ENCODE results near the gene MINDY4B. TPM values are rescaled to one million over a fixed set of nuclear protein-coding genes. Genes with fewer than 3 reads are reported as not detected.
"Not testable (repeated sequence)": the region's sequence is repeated elsewhere in the genome, so short reads cannot be mapped to it uniquely, and the experiment has no call there.

The MINDY4B gene
- polyA plus RNA-seq, 4 donors: 0.16 TPM; not detected in 3

DNA sequence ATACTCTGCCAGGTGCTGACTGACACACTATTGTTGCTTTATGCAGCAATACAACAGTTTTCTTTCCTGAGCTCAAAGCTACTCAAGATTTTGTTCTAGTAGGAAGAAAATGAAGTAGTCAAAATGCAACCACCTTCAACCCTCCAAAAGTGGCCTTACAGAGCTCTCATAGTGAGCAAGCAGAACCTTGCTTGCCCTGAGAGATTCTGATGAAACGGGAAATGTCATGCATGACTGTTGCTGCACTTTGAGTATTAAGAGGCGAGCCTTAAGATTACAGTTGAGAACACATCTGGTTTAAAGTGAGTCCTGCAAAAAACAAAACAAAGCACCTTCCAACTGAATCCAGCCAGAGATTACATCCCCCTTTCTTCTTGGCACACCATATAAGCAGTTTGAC lies 29.7 kb downstream of the MINDY4B start:
- Histone ChIP-seq H3K27ac (ENCODE audit: low read depth in 1 of 3, low read length in 2 of 3) (no peak overlapping the region), H3K4me1 (ENCODE audit: control insufficient read depth in 3 of 3, insufficient read depth in 2 of 3, low read depth in 1 of 3, low read length in 2 of 3) (no peaks in the 10 kb centered on the region), H3K9me3 (ENCODE audit: control insufficient read depth in 2 of 2, insufficient read depth in 1 of 2, low read depth in 1 of 2, low read length in 1 of 2) (no peaks in the 10 kb centered on the region), H3K36me3 (ENCODE audit: control insufficient read depth in 3 of 3, insufficient read depth in 2 of 3, low read depth in 1 of 3, low read length in 3 of 3) (no peaks in the 10 kb centered on the region), H3K27me3 (ENCODE audit: control insufficient read depth in 3 of 3, insufficient read depth in 3 of 3, low read length in 3 of 3) (no peaks in the 10 kb centered on the region), H3K4me3 (ENCODE audit: low read depth in 1 of 3, low read length in 3 of 3) (no peak overlapping the region)
- DNase-seq: no peak
- 48 to 70% (median 54%) methylated on average over 2 of the region's 2 CpGs for WGBS, 3 donors
- FAIRE-seq: no peak

DNA sequence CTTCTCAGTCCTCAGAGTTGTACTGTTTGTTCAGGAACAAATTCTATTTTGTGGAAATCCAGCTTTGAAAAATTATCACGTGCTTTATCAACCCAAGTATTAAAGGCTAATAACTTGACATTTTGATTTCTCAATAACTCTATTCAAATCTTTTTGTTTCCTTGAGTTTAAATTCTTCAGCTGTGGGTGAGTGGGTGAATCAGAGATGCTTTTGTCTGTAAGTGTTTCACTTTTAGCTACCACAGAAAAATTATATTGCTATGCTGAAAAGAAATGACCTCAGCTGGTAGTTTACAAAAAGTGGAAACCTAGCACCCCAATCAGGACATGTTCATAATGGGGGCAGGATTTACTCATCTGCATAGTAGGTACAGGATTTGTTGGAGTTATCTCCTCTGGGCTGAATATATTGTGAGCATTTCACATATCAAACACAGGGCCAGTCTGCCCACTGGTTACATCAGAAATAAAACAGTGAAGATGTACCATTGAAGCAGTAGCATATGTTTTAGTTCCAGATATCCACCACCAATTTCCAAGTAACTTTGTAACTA lies 30.5 kb downstream of the MINDY4B start:
- DNase-seq: no peak
- Histone ChIP-seq H3K36me3 (ENCODE audit: control insufficient read depth in 3 of 3, insufficient read depth in 2 of 3, low read depth in 1 of 3, low read length in 3 of 3) (no peaks in the 10 kb centered on the region), H3K4me1 (ENCODE audit: control insufficient read depth in 3 of 3, insufficient read depth in 2 of 3, low read depth in 1 of 3, low read length in 2 of 3) (no peaks in the 10 kb centered on the region), H3K27ac (ENCODE audit: low read depth in 1 of 3, low read length in 2 of 3) (no peak overlapping the region), H3K27me3 (ENCODE audit: control insufficient read depth in 3 of 3, insufficient read depth in 3 of 3, low read length in 3 of 3) (no peaks in the 10 kb centered on the region), H3K4me3 (ENCODE audit: low read depth in 1 of 3, low read length in 3 of 3) (no peak overlapping the region), H3K9me3 (ENCODE audit: control insufficient read depth in 2 of 2, insufficient read depth in 1 of 2, low read depth in 1 of 2, low read length in 1 of 2) (no peaks in the 10 kb centered on the region)
- FAIRE-seq: no peak
- 45 to 72% (median 68%) methylated on average over 1 of the region's 1 CpG for WGBS, 3 donors

DNA sequence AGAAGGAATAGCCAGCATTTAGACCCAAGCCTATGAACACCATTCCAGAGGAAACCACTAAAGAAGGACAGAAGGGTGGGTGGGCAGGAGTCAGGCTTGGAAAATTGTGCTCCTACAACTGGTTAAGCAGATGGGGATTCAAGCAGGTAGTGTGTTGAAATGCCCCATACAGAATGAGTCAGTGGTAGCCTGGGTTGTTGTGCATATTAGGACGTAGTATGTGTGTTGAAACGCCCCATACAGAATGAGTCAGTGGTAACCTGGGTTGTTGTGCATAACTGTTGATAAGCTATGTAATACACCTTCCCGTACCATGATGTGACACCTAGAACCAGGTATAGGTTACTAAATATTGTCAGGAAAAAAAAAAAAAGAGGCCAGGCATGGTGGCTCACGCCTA lies 34.0 kb downstream of the MINDY4B start:
- no peak for FAIRE-seq
- Histone ChIP-seq H3K4me1 (ENCODE audit: control insufficient read depth in 3 of 3, insufficient read depth in 2 of 3, low read depth in 1 of 3, low read length in 2 of 3) (no peaks in the 10 kb centered on the region), H3K9me3 (ENCODE audit: control insufficient read depth in 2 of 2, insufficient read depth in 1 of 2, low read depth in 1 of 2, low read length in 1 of 2) (no peaks in the 10 kb centered on the region), H3K4me3 (ENCODE audit: low read depth in 1 of 3, low read length in 3 of 3) (no peak overlapping the region), H3K36me3 (ENCODE audit: control insufficient read depth in 3 of 3, insufficient read depth in 2 of 3, low read depth in 1 of 3, low read length in 3 of 3) (no peaks in the 10 kb centered on the region), H3K27ac (ENCODE audit: low read depth in 1 of 3, low read length in 2 of 3) (no peak overlapping the region), H3K27me3 (ENCODE audit: control insufficient read depth in 3 of 3, insufficient read depth in 3 of 3, low read length in 3 of 3) (no peaks in the 10 kb centered on the region)
- DNase-seq: no peak
- WGBS, 3 donors: 82 to 87% (median 87%) methylated on average over 4 of the region's 4 CpGs

DNA sequence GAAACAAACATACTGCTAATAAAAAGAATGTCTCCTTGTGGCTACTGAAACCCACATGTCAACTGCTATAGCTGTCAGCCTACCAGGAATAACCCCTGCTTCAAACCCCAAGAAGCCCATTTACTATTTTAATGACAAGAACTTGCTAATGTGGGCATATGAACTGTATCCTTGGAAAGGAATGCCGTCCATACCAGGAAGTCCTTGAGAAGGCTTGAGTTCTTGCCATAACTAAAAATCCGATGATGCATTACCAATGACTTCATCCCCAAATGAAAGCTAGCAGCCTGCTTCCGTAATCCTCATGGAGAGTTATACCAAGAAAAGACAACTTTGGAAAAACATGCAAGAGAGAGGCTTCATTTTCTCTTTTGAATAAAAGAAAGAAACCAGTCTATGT lies 34.8 kb downstream of the MINDY4B start:
- H3K27me3 ChIP-seq (ENCODE audit: control insufficient read depth in 3 of 3, insufficient read depth in 3 of 3, low read length in 3 of 3): no peaks in the 10 kb centered on the region
- no peaks in the 10 kb centered on the region for H3K9me3 ChIP-seq (ENCODE audit: control insufficient read depth in 2 of 2, insufficient read depth in 1 of 2, low read depth in 1 of 2, low read length in 1 of 2)
- H3K36me3 ChIP-seq (ENCODE audit: control insufficient read depth in 3 of 3, insufficient read depth in 2 of 3, low read depth in 1 of 3, low read length in 3 of 3): no peaks in the 10 kb centered on the region
- H3K4me1 ChIP-seq (ENCODE audit: control insufficient read depth in 3 of 3, insufficient read depth in 2 of 3, low read depth in 1 of 3, low read length in 2 of 3): no peaks in the 10 kb centered on the region
- FAIRE-seq: no peak
- DNase-seq: no peak
- 68 to 93% (median 81%) methylated on average over 3 of the region's 3 CpGs for WGBS, 3 donors
- H3K4me3 ChIP-seq (ENCODE audit: low read depth in 1 of 3, low read length in 3 of 3): no peak overlapping the region
- no peak overlapping the region for H3K27ac ChIP-seq (ENCODE audit: low read depth in 1 of 3, low read length in 2 of 3)

DNA sequence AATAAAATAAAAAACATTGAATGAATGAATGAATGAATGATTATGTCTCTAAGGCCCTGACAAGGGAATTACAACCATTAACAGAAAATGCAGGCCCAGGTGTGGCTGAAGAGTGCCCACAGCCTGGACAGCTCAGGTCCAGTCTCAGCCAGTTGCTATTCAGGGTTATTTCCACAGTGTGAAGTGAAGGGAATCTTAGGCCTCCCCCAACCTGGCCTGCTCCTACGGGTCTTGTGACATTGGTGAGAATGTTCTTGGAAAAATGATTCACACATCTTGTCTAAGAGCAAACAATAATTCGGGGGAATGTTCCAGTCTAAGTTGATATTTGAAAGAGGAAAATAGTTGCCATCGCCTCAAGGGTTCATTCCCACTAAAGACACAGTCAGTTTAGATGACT lies 37.0 kb downstream of the MINDY4B start:
- 72 to 82% (median 78%) methylated on average over 3 of the region's 3 CpGs for WGBS, 3 donors
- H3K9me3 ChIP-seq (ENCODE audit: control insufficient read depth in 2 of 2, insufficient read depth in 1 of 2, low read depth in 1 of 2, low read length in 1 of 2): no peaks in the 10 kb centered on the region
- no peak overlapping the region for H3K4me3 ChIP-seq (ENCODE audit: low read depth in 1 of 3, low read length in 3 of 3)
- no peak for FAIRE-seq
- H3K27me3 ChIP-seq (ENCODE audit: control insufficient read depth in 3 of 3, insufficient read depth in 3 of 3, low read length in 3 of 3): no peaks in the 10 kb centered on the region
- no peak for DNase-seq
- no peaks in the 10 kb centered on the region for H3K36me3 ChIP-seq (ENCODE audit: control insufficient read depth in 3 of 3, insufficient read depth in 2 of 3, low read depth in 1 of 3, low read length in 3 of 3)
- H3K27ac ChIP-seq (ENCODE audit: low read depth in 1 of 3, low read length in 2 of 3): no peak overlapping the region
- H3K4me1 ChIP-seq (ENCODE audit: control insufficient read depth in 3 of 3, insufficient read depth in 2 of 3, low read depth in 1 of 3, low read length in 2 of 3): no peaks in the 10 kb centered on the region

DNA sequence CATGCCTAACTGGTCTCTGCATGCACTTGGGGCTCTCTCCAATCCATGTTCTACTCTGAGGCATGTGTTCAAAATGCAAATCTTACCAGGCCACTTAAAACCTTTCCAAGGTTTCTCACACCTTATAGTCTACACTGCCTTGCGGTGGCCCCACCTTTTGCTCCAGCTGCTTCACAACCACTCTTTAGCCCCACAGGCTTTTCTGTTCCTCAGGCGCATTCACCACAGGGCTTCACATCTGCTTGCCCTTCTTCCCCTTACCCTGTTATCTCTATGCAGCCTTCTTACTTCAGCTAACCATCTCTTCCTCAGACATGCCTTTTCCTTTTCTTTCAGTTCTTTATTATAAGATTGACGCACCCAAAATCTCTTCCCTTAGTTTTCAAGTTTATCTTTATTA lies 37.8 kb downstream of the MINDY4B start:
- FAIRE-seq (no peak), DNase-seq (no peak)
- 86 to 92% (median 87%) methylated on average over 3 of the region's 3 CpGs for WGBS, 3 donors
- H3K27me3 ChIP-seq (ENCODE audit: control insufficient read depth in 3 of 3, insufficient read depth in 3 of 3, low read length in 3 of 3): no peaks in the 10 kb centered on the region
- H3K36me3 ChIP-seq (ENCODE audit: control insufficient read depth in 3 of 3, insufficient read depth in 2 of 3, low read depth in 1 of 3, low read length in 3 of 3): no peaks in the 10 kb centered on the region
- no peak overlapping the region for H3K27ac ChIP-seq (ENCODE audit: low read depth in 1 of 3, low read length in 2 of 3)
- H3K9me3 ChIP-seq (ENCODE audit: control insufficient read depth in 2 of 2, insufficient read depth in 1 of 2, low read depth in 1 of 2, low read length in 1 of 2): no peaks in the 10 kb centered on the region
- H3K4me1 ChIP-seq (ENCODE audit: control insufficient read depth in 3 of 3, insufficient read depth in 2 of 3, low read depth in 1 of 3, low read length in 2 of 3): no peaks in the 10 kb centered on the region
- H3K4me3 ChIP-seq (ENCODE audit: low read depth in 1 of 3, low read length in 3 of 3): no peak overlapping the region

DNA sequence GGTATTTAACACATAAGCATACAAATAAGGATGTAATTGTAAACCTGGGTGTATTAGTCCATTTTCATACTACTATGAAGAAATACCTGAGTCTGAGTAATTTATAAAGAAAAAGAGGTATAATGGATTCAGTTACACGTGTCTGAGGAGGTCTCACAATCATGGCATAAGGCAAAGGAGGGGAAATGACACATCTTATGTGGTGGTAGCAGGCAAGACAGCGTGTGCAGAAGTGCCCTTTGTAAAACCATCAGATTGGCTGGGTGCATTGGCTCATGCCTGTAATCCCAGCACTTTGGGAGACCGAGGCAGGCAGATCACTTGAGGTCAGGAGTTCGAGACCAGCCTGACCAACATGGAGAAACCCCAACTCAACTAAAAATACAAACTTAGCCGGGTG lies 41.3 kb downstream of the MINDY4B start:
- WGBS, 3 donors: 58 to 82% (median 69%) methylated on average over 5 of the region's 5 CpGs
- not testable (repeated sequence) for FAIRE-seq; H3K36me3 ChIP-seq (ENCODE audit: control insufficient read depth in 3 of 3, insufficient read depth in 2 of 3, low read depth in 1 of 3, low read length in 3 of 3)

DNA sequence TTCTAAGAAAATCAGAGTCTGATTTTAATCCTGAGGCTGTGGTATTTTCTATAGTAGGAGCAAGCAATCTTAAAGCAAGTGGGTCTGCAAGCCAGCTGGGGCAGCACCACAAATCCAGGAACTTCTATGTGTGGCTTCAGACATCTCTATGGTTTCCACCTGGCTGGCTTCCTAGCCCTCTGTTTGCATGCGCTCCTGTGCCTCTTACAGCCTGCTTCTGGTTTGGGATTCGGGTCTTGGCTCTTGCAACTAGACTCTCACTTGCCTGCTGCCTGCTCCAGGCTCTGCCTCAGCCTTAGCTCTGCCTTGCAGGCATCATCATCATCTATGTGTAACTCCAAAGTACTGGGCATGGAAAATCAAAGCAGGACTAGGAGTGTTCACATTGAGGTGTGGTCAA lies 43.4 kb downstream of the MINDY4B start:
- WGBS, 3 donors: 83 to 88% (median 84%) methylated on average over 2 of the region's 2 CpGs
- DNase-seq (no peak), FAIRE-seq (no peak)

More for the DNA sequence above, 41.3 kb downstream of the MINDY4B start:
- H3K4me3 ChIP-seq (ENCODE audit: low read depth in 1 of 3, low read length in 3 of 3); H3K27me3 ChIP-seq (ENCODE audit: control insufficient read depth in 3 of 3, insufficient read depth in 3 of 3, low read length in 3 of 3); H3K27ac ChIP-seq (ENCODE audit: low read depth in 1 of 3, low read length in 2 of 3); H3K4me1 ChIP-seq (ENCODE audit: control insufficient read depth in 3 of 3, insufficient read depth in 2 of 3, low read depth in 1 of 3, low read length in 2 of 3); H3K9me3 ChIP-seq (ENCODE audit: control insufficient read depth in 2 of 2, insufficient read depth in 1 of 2, low read depth in 1 of 2, low read length in 1 of 2); DNase-seq: not testable (repeated sequence)

DNA sequence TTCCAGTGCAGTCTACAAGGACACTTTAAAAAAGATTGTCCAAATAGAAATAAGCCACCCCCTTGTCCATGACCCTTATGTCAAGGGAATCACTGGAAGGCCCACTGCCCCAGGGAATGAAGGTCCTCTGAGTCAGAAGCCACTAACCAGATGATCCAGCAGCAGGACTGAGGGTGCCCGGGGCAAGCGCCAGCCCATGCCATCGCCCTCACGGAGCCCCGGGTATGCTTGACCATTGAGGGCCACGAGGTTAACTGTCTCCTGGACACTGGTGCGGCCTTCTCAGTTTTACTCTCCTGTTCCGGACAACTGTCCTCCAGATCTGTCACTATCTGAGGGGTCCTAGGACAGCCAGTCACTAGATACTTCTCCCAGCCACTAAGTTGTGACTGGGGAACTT lies 47.3 kb downstream of the MINDY4B start:
- not testable (repeated sequence) for H3K27ac ChIP-seq (ENCODE audit: low read depth in 1 of 3, low read length in 2 of 3); H3K4me1 ChIP-seq (ENCODE audit: control insufficient read depth in 3 of 3, insufficient read depth in 2 of 3, low read depth in 1 of 3, low read length in 2 of 3); H3K27me3 ChIP-seq (ENCODE audit: control insufficient read depth in 3 of 3, insufficient read depth in 3 of 3, low read length in 3 of 3); H3K9me3 ChIP-seq (ENCODE audit: control insufficient read depth in 2 of 2, insufficient read depth in 1 of 2, low read depth in 1 of 2, low read length in 1 of 2); H3K4me3 ChIP-seq (ENCODE audit: low read depth in 1 of 3, low read length in 3 of 3); FAIRE-seq; H3K36me3 ChIP-seq (ENCODE audit: control insufficient read depth in 3 of 3, insufficient read depth in 2 of 3, low read depth in 1 of 3, low read length in 3 of 3); DNase-seq
- WGBS, 3 donors: 83 to 100% (median 93%) methylated on average over 2 to 8 of the region's 8 CpGs

More for the DNA sequence above, 43.4 kb downstream of the MINDY4B start:
- Histone ChIP-seq H3K36me3 (ENCODE audit: control insufficient read depth in 3 of 3, insufficient read depth in 2 of 3, low read depth in 1 of 3, low read length in 3 of 3) (no peaks in the 10 kb centered on the region), H3K4me3 (ENCODE audit: low read depth in 1 of 3, low read length in 3 of 3) (no peak overlapping the region), H3K27me3 (ENCODE audit: control insufficient read depth in 3 of 3, insufficient read depth in 3 of 3, low read length in 3 of 3) (no peaks in the 10 kb centered on the region), H3K27ac (ENCODE audit: low read depth in 1 of 3, low read length in 2 of 3) (no peak overlapping the region), H3K9me3 (ENCODE audit: control insufficient read depth in 2 of 2, insufficient read depth in 1 of 2, low read depth in 1 of 2, low read length in 1 of 2) (no peaks in the 10 kb centered on the region), H3K4me1 (ENCODE audit: control insufficient read depth in 3 of 3, insufficient read depth in 2 of 3, low read depth in 1 of 3, low read length in 2 of 3) (no peaks in the 10 kb centered on the region)

All from small intestine (tissue), 7 donors.